GM18499 (cell line): ENCODE results near the gene MRM1.

ENCODE experiments used
- ATAC-seq: cut with Tn5 transposase; IDR thresholded peaks from one replicate; pipeline ENCODE4 v1.9.1; 2021; ENCODE audit warnings: moderate number of reproducible peaks; ENCODE audit not compliant: insufficient read depth, unreplicated experiment

MRM1 gene

DNA sequence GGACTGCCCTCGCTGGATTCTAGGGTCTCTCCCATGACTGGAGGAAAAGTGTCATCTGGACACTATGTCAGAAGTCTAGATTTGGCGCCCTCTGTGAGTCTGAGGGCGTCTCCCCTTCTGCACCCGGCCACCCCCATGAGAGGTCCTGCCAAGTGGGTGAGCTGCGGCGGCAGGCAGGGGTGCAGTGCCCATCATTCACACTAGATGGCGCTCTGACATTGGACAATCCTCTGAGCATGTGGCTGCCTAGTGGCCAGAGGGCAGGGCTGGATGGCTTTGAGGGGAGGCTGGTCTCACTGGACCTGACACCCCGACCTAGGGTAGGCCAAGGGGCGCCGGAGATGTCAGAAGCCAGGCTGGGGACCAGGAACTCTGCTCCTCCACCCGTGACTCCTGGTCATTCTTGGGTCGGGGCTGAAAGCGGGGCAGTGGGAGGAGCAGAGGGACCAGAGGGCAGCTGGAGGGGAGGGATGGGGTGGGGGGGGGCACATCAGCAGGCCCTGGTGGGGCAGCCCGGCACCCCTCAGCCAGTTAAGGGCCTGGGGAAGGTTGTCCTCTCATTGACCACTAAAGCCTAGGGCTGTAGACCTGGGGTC is 28.0 kb downstream of the MRM1 start:
- ATAC-seq: no peak

DNA sequence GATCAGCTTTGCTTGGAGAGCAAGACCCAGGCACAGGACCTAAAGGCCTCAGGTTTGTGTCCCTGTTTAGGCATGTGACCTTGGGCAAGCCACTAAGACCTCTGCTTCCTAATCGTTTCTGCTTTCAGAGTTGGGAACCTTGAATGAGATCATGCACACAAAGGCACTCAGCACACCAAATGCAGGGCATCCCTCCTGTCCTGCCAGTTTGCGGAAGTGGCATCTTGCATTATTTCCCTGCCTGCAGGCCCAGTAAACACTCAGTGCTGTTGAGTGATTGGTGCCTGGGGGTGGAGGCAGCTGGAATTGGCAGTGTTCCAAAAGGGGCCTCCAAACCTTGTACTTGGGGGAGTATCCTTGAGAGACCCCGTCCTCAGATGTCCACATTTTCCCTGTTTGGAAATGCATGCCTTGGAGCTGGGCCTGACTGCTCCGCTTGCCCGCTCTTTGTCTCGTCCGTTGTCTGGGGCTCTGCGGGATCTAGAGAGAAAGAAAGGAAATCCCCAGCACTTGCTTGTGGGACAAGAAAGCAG is 28.7 kb downstream of the MRM1 start:
- ATAC-seq: no peak

DNA sequence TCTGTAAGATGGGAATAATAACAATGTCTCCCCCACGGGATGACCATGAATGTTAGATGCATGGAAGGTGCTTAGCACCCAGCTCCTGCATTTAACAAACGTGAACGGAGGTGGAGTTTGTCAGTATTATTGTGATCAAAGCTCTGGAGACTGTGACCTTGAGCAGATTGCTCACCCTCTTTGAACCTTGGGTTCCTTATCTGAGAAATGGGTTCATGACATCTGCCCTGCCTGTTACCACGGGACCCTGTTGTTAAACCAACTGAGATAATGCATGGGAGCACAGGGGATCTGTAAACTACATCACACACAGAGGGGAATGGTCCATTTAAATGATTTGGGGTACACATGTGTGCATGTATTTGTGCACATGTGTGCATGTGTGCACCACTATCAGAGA is 29.6 kb downstream of the MRM1 start:
- ATAC-seq: no peak

DNA sequence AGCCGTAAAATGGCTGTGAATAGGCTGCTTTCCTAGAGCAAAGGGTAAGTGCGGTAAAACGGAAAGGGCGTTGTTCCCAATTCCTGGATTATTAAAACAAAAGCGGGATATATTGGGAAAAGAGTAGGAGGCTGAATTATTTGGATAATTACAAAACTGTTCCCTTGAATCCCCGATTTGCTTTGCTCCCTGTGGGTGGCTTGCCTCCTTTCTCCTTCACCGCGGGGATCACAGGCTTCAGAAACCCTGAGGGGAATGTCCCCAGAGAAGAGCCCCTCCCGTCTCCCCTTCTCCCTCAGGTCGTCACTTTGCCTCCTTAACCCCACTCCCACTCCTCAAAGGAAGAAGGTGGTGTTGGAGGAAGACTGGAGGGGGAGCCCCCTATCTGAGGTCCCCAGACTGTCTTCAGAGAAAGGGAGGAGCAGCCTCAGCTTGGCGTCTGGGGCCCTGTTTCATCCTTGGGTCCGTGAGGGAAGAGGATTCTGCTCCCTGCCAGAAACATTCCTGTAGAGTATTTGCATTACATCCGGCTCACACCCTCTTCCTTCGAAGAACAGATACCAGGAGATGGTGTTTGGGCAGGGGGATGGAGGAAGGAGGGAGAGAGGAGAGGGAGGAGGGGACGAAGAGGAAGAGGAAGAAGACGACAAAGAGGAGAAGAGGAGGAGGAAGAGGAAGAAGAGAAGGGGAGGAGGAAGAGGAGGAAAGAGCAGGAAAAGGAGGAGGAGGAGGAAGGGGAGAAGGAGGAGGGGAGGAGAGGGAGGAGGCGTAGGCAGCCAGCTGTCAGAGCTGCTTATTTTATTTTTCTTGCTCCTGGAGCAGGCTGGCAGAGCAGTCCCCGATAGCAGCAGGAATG is 31.8 kb downstream of the MRM1 start:
- no peak for ATAC-seq

DNA sequence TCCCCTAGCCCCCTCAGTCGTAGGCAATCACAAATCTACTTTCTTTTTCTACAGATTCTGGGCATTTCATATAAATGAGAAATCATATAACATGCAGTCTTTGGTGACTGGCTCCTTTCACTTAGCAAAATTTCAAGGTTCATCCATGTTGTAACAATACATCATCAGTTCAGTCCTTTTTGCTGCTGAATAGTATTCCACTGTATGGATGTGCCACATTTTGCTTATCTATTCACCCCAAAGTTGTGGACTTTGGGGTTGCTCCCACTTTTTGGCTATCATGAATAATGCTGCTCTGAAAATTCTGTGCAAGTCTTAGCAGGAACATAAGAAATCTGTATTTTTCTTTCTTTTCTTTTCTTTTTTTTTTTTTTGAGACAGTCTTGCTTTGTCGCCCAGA is 39.0 kb downstream of the MRM1 start:
- ATAC-seq: no peak

DNA sequence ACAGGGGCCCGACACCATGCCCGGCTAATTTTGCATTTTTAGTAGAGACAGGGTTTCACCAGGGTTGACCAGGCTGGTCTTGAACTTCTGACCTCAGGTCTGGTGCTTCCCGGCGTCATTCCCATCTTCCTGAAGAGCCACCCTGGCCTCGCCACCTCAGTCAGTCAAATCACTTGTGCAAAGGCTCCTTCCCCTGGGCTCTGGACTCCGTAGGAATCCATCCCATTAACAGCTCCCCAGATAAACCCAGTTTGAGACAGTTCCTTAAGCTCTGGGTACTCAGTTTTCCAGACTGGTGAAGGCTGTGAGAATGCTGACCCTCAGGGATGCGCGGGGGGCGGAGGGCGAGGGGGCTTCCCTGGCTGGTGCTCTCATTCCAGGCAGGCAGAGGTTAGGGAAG is 39.5 kb downstream of the MRM1 start:
- no peak for ATAC-seq

DNA sequence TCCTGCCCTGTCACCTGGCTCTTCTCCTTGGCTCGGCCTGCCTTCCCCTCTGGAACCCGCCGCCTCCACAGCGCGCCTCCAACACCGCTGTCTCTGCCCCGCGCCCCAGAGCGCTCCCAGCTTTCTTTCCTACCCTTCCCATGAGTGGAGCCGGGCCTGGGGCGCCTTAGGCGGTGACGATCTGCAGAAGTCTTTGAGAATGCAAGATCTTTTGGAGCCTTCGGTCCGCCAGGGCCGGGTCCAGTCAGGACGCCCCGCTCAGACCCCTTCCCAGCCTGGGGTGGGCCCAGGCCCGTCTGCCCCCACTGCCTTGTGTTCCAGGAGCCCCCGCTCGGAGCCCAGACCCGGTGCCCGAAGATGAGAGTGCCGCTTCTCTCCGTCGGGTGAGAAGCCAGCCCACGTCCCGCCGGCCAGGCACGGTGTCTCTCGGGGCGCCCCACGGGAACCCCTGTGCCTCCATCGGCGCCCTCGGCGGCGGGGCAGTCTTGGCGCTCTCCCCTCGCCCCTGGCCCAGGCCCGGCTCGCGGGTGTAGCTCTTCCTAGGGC is 40.0 kb downstream of the MRM1 start:
- no peak for ATAC-seq

DNA sequence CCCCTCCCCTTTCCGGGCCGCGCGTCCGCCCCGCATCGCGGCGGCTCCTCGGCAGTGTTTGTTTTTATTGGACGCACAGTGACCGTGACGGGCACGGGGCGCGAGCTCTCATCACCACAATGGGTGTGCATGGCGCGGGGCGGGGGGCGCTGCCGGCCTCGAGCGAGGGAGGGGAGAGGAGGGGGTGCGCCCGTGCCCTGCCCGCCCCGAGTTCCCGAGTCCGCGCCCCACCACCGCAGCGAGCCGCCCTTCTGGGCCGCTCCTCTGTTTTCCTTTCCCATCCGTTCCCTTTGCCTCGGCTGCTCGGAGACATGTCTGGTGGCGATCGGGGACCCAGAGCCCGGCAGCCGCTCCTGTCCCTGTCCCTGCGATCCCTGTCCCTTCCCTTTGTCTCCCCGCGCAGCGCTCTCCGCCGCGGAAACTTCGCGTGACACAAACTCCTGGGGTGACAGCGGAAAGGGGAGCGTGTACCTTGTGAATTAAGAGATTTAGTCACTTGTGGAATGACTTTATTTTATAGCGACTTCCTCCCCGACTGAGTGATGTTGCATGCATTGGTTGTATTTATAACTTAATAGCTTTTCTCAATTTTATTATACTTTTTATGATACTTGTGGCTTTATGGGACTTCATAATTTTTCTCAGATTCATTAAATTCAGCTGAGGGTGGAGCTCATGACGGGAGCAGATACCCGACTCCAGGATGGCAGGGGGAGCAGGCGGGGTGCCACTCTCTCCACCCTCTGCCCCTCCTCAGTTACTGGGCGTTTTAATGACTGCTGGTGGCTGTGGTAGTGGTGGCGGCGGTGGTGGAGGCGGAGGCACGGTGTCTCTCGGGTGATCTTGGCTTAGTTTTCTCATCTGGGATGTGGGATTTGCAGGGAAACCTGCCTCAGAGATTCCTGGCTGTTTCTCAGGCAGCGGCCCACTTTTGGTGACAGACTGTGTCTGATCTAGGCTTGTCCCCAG is 40.8 kb downstream of the MRM1 start:
- ATAC-seq: no peak

DNA sequence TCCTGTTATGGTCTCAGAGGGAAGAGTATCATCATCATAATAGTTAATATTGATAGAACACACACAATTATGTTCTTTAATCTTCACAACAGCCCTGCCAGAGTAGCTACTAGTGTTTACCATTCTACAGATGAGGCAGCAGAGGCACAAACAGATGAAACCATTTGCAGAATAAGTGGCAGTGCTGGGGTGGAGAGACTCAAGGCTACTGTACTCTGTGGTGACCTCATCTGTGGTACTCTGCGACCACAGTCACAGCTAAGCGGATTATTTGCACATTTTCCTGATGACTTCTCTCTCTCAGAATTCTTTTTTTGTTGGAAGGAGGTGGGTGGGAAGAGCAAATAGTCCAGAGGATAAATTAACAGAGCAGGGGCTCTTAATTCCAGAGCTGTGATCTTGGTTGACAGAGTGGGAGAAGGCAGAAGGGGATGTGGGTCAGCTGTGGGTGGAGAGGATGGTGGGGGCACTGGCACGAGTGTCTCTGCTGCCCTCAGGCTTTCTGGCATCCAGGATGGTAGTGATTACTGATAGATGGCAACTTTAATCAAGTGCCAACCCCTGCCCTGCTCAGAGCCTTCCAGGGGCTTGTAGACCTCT is 41.8 kb downstream of the MRM1 start:
- no peak for ATAC-seq

DNA sequence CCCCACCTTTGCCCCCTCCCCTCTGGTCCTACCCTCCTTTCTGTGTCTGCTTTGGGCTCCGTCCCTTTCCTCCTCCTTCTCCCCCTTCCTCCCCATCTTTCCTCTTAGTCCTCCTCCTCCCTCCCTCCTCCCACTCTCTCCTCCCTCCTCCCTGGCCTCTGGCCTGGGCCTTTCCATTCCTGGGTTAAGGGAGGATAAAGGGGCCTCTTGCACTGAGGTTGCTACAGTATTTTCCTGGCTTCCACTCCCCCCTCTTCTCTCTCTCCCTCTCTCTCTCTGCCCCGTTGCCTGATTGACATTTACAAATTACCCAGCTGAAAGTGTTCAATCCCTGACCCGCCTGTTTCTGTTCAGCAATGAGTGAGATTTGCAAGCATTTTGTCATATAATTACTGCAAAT is 44.0 kb downstream of the MRM1 start:
- ATAC-seq: no peak

DNA sequence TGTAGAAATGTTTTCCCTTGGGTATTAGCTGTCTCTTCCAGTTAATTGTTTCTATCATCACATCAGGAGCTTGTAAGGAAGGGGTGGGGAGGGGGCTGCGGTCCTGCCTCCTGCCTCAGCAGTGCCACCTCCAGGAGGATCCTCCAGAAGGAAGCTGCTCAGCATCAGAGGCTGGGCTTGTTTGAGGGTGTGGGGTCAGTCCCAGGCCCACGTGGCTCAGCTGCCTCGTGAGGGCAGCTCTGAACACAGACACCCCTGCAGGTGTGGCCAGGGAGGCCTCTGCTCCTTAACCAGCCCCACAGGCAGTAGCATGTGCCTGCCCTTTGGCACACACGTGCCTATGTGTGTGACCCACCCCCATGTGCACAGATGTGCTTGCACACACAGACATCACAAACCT is 46.3 kb downstream of the MRM1 start:
- ATAC-seq: no peak

DNA sequence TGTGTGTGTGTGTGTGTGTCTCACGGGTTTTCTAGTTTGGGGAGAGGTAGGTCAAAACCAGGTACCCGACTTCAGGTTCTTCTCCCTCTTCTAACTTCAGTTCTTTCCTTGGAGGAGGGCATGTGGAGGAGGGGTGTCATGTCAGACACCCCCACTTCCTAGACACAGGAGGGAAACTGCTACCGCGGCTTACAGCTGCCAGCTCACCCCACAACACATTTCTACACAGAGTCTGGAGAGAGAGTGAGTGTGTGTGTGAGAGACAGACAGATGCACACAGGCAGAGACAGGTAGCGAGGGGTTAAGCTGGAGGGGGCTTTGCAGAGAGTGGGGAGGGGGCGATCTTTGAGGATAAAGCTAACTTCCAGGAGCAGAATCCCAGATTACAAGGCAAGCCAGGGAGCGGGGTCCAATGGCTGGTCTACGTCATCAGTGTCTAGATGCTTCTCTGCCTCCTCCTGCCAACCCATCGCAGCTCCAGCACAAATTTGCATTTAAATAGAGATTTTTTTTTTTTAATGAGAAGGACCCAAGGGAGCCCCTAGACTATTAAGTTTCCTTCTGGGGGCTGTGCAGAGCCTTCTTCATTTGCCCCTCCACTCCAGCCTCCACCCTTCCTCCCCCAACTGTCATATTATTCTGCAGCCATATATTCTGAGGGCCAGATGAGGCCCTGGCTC is 48.9 kb downstream of the MRM1 start:
- no peak for ATAC-seq

DNA sequence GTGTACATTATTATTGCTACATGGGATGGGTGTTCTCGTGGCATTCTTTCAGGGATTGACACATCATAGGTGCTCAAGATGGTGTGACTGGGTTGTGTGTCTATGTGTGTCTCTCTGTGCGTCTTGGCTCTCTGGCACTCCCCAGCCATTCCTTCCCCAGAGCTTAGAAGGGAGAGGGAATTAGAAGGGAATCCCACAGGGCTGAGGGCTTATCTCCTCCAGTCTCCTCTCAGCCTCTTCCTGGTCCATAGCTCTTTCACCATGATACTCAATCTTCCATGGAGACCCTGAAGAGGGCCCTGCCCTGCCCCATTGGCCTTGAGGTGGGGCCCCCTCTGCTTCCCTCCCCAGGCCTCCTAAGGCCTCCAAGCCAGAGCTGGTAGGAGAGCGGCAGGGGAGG is 52.0 kb downstream of the MRM1 start:
- no peak for ATAC-seq

DNA sequence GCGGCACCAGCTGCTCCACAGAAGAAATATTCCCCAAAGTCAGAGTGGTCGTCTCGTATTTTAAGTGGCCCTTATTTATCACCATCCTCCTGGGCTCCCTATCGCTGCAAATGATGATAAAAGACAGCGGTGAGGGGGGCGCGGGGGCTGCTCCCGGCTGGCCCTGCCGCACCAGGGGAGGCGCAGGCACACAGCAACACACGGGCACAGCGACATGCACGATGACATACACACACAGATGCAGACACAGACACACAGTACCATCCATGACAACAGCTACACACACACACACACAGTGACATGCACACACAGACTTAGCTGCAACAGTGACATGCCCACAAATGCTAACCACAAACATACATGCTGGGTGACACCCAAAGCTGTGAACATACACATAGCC is 52.5 kb downstream of the MRM1 start:
- no peak for ATAC-seq

DNA sequence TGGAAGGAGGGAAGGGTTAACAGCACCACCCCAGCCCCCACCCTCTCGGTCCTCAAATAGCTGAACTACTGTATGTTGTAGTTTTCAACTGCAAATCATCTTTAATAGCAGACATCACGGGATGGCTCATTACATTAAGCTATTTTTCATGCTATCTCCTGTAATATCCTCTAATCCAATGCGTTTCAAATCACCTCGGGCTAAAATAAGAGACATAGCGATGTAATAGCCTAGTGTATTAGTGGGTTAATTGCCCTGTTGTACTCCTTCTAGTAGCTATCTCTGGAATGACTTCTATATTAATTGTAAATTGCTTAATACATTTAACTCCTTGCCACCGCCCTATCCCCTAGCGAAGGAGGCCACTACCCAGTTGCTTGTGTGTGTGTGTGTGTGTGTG is 54.3 kb downstream of the MRM1 start:
- no peak for ATAC-seq

DNA sequence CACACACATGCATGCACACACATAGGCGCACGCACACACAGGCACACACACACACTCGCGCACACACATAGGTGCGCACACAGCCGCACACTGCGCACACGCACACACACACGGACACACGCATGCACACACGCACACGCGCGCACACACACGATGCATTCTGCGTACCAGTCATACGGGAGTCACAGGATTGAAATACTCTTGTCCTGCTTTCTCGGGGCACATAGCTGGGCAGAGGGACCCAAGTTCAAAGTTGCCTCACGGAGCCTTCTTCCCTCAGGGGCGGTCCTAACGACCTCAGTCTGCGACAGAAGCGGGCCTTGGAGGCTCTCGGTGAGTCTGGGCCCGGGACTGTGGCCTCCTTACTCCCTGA is 56.0 kb downstream of the MRM1 start:
- ATAC-seq: no peak

DNA sequence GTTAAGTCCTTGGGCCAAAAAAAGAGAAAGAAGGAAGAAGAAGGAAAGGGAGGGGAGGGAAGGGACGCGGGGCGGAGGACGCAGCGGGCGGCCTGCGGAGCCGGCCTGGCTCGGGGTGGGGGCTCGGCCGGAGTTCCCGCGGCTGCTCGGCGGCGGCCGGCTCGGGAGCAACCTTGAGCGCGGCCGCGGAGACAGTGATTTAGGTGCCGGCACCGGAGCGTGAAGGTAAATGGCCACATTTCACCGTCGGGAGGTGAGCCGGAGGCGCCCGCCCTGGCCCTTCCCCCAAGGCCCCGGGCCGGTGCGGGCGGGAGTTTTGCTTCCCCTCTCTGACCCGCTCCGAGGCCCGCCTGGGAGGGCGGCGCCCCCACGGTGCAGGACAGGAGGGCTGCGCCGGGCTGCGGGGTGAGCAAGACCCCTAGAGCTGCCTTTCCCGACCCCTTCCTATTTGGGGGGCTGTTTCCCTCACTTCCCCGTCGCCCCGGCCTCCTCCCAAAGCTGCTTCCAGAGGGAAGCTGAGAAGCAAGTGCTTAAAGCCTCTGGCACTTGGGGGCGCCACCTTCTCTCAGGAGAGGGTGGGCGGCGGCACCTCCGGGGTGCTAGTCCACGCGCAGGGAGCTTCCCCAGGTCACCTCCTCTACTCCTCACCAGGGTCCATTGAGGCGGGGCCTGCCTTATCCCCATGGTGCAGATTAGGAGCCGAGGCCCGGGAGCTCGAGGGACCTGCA is 56.5 kb downstream of the MRM1 start:
- ATAC-seq: no peak
